CD14-positive monocyte (primary cell): ENCODE measurements around the gene SCN2B. TPM values are rescaled to one million over a fixed set of nuclear protein-coding genes. Genes with fewer than 3 reads are reported as not detected.

ENCODE experiments used
- DNase-seq, 3 donors: peaks; one replicate each; pipeline ENCODE4 v3.0.0-alpha.2; 2011 to 2022
- H2AFZ ChIP-seq: 2 replicates; pipeline ENCODE4 v1.6.0; 2012; ENCODE audit warnings: mild to moderate bottlenecking, low read depth, low read length, inconsistent platforms; ENCODE audit not compliant: insufficient read depth, poor library complexity, severe bottlenecking
- H3K27ac ChIP-seq, 2 donors: 1 replicate in 1 of 2; 2 replicates in 1 of 2; pipeline ENCODE4 v1.5.1; 2012 to 2013; ENCODE audit warnings: low read length in 2 of 2, control low read depth in 1 of 2, inconsistent platforms in 1 of 2, low read depth in 1 of 2, mild to moderate bottlenecking in 1 of 2
- H3K27me3 ChIP-seq, 2 donors: one replicate each; pipeline versions ENCODE4 v1.6.0 to v1.6.1; 2011 to 2013; ENCODE audit warnings: low read length in 2 of 2; ENCODE audit not compliant: control insufficient read depth in 2 of 2, insufficient read depth in 2 of 2
- H3K36me3 ChIP-seq, 2 donors: replicated peaks in 1 of 2; 1 replicate in 1 of 2; 2 replicates in 1 of 2; pipeline versions ENCODE4 v1.5.1 to v1.6.1; 2012 to 2013; ENCODE audit warnings: low read length in 2 of 2, control low read depth in 1 of 2, inconsistent platforms in 1 of 2, mild to moderate bottlenecking in 1 of 2; ENCODE audit not compliant: insufficient read depth in 2 of 2, control insufficient read depth in 1 of 2
- H3K4me1 ChIP-seq, 2 donors: 1 replicate in 1 of 2; 2 replicates in 1 of 2; pipeline versions ENCODE4 v1.5.1 to v1.6.1; 2012 to 2013; ENCODE audit warnings: low read length in 2 of 2, control low read depth in 1 of 2, inconsistent platforms in 1 of 2, mild to moderate bottlenecking in 1 of 2, moderate library complexity in 1 of 2; ENCODE audit not compliant: insufficient read depth in 2 of 2, control insufficient read depth in 1 of 2
- H3K4me2 ChIP-seq: replicated peaks from 2 replicates; pipeline ENCODE3; 2012; ENCODE audit warnings: low read length, moderate library complexity, mild to moderate bottlenecking; ENCODE audit not compliant: poor library complexity, severe bottlenecking; ENCODE audit errors: extremely low read depth
- H3K4me3 ChIP-seq, 3 experiments: fragments of 200-600 bp in 1 of 3; sonication (generic) in 1 of 3; replicated peaks in 1 of 3; 1 replicate in 2 of 3; 2 replicates in 1 of 3; pipeline ENCODE4 v1.5.1; 2011 to 2013; ENCODE audit warnings: low read length in 3 of 3, mild to moderate bottlenecking in 3 of 3, control low read depth in 2 of 3, low read depth in 2 of 3, inconsistent platforms in 1 of 3, moderate library complexity in 1 of 3
- H3K79me2 ChIP-seq: 2 replicates; pipeline ENCODE4 v1.6.0; 2012; ENCODE audit warnings: mild to moderate bottlenecking, control low read depth, inconsistent platforms, low read length, moderate library complexity; ENCODE audit not compliant: insufficient read depth
- H3K9ac ChIP-seq: 2 replicates; pipeline ENCODE4 v1.6.0; 2017; ENCODE audit warnings: low read length, mild to moderate bottlenecking; ENCODE audit not compliant: insufficient read depth, poor library complexity, severe bottlenecking
- H3K9me3 ChIP-seq, 2 donors: replicated peaks in 1 of 2; 1 replicate in 1 of 2; 2 replicates in 1 of 2; pipeline versions ENCODE4 v1.5.1 to v1.6.1; 2012 to 2013; ENCODE audit warnings: low read length in 2 of 2, control low read depth in 1 of 2; ENCODE audit not compliant: control insufficient read depth in 1 of 2, insufficient read depth in 1 of 2
- H4K20me1 ChIP-seq: 2 replicates; pipeline ENCODE4 v1.6.0; 2012; ENCODE audit warnings: mild to moderate bottlenecking, low read length, control low read depth, moderate library complexity; ENCODE audit not compliant: insufficient read depth
- H3K27ac Mint-ChIP-seq, 7 donors: one replicate each; pipeline ENCODE4 v1.8.0; 2020; ENCODE audit warnings: mild to moderate bottlenecking in 7 of 7, mixed read lengths in 7 of 7, moderate library complexity in 6 of 7, inconsistent platforms in 2 of 7
- H3K27me3 Mint-ChIP-seq, 3 donors: one replicate each; pipeline ENCODE4 v1.8.0; 2021 to 2022; ENCODE audit warnings: low read depth in 3 of 3, mild to moderate bottlenecking in 3 of 3, mixed read lengths in 3 of 3, moderate library complexity in 3 of 3, inconsistent platforms in 1 of 3
- H3K36me3 Mint-ChIP-seq, 2 donors: one replicate each; pipeline ENCODE4 v1.8.0; 2020; ENCODE audit warnings: mixed read lengths in 2 of 2, inconsistent platforms in 1 of 2, mild to moderate bottlenecking in 1 of 2
- H3K4me1 Mint-ChIP-seq: one replicate; pipeline ENCODE4 v1.8.0; 2020; ENCODE audit warnings: mild to moderate bottlenecking, mixed read lengths
- H3K4me3 Mint-ChIP-seq, 2 donors: one replicate each; pipeline ENCODE4 v1.8.0; 2020; ENCODE audit warnings: mild to moderate bottlenecking in 2 of 2, mixed read lengths in 2 of 2, moderate library complexity in 1 of 2
- H3K9me3 Mint-ChIP-seq, 7 donors: one replicate each; pipeline ENCODE4 v1.8.0; 2020 to 2022; ENCODE audit warnings: mixed read lengths in 7 of 7, mild to moderate bottlenecking in 6 of 7, moderate library complexity in 6 of 7, inconsistent platforms in 2 of 7
- CTCF ChIP-seq: fragments of 200-600 bp; IDR thresholded peaks from one replicate; pipeline ENCODE4 v1.8.0; 2022; ENCODE audit warnings: antibody characterized with exemption, mild to moderate bottlenecking
- WGBS: methylation state at CpG from one replicate; pipeline ENCODE4 v1.1.5; 2013; ENCODE audit warnings: missing lambda C conversion rate; ENCODE audit not compliant: insufficient coverage; 5-methylcytosine and 5-hydroxymethylcytosine counted together
- intact Hi-C, 2 donors: fragments of 100-400 bp; cut with micrococcal nuclease; formaldehyde crosslinking; loops; one replicate each; pipeline versions ENCODE4 v1.15.0 to v1.15.1; 2023
- polyA plus RNA-seq, 3 donors: library from polyadenylated mRNA; depleted of rRNA in 1 of 3; unstranded in 2 of 3; stranded (reverse) in 1 of 3; fragments of 300-500 nt in 2 of 3; fragments of >200 nt in 1 of 3; fragmentation: Illumina TruSeq in 2 of 3; gene quantifications; 1 replicate in 2 of 3; 2 replicates in 1 of 3; pipeline ENCODE4 v1.2.3, GENCODE V29; 2012 to 2021

The SCN2B gene
- polyA plus RNA-seq, 3 donors = 0.01 TPM; not detected in 2

- H3K27ac Mint-ChIP-seq = peak overlapping the region; percentile 88 to 95 (median 95)
- peak overlapping the region in 1 of 2 donors; percentile 83 for H3K4me3 Mint-ChIP-seq
- Histone ChIP-seq H3K9me3 (no peaks in the 10 kb centered on the region), H2AFZ (no peak overlapping the region), H3K27ac (peak overlapping the region; percentile 48 to 82), H4K20me1 (peaks cover 3% of the 10 kb centered on the region), H3K27me3 (no peaks in the 10 kb centered on the region), H3K79me2 (peaks cover 91% of the 10 kb centered on the region), H3K4me1 (peaks cover 90 to 97% of the 10 kb centered on the region in 2 donors), H3K4me2 (peak overlapping the region; percentile 78), H3K4me3 (peak overlapping the region in 2 of 3 experiments; percentile 39 to 82), H3K36me3 (peaks cover 33 to 44% of the 10 kb centered on the region in 2 donors), H3K9ac (peak overlapping the region; percentile 33)
- H3K27me3 Mint-ChIP-seq = peaks cover 0 to 3% (median 1%) of the 10 kb centered on the region in 3 donors
- peaks cover 0 to 2% (median 0%) of the 10 kb centered on the region in 7 donors for H3K9me3 Mint-ChIP-seq
- TF ChIP-seq CTCF = no peak
- WGBS = 0% methylated on average over 4 of the region's 6 CpGs
- DNase-seq = peak; percentile 82 to 97 (median 95)
- H3K4me1 Mint-ChIP-seq = peaks cover 93% of the 10 kb centered on the region
- H3K36me3 Mint-ChIP-seq = peaks cover 63 to 80% of the 10 kb centered on the region in 2 donors
- intact Hi-C loops = loop anchor here (2.0 to 10.0 kb wide), 4 partner anchors 14 to 70 kb away; partner anchors contain the start of genes MPZL2 (in 1 of the 2) and MPZL3 (in 1 of the 2)
Measured at GRCh38 chr11:118214210-118214914, 37.9 kb upstream of the SCN2B start.

- DNase-seq = no peak
- H3K9ac ChIP-seq = no peak overlapping the region
Measured at GRCh38 chr11:118213781-118214180, 37.3 kb upstream of the SCN2B start.

More at GRCh38 chr11:118213781-118214180, 37.3 kb upstream of the SCN2B start:
- TF ChIP-seq CTCF = no peak
- peaks cover 86% of the 10 kb centered on the region for H3K79me2 ChIP-seq
- Mint-ChIP-seq H3K27me3 (peaks cover 0 to 3% (median 1%) of the 10 kb centered on the region in 3 donors), H3K36me3 (peaks cover 63 to 80% of the 10 kb centered on the region in 2 donors), H3K27ac (peak overlapping the region; percentile 88 to 95 (median 95)), H3K4me1 (peaks cover 93% of the 10 kb centered on the region), H3K4me3 (peak overlapping the region in 1 of 2 donors; percentile 79), H3K9me3 (peaks cover 0 to 2% (median 0%) of the 10 kb centered on the region in 7 donors)
- H3K36me3 ChIP-seq = peaks cover 39 to 44% of the 10 kb centered on the region in 2 donors
- no peak overlapping the region for H2AFZ ChIP-seq
- peak overlapping the region; percentile 78 for H3K4me2 ChIP-seq
- H3K27me3 ChIP-seq = no peaks in the 10 kb centered on the region
- H3K4me1 ChIP-seq = peaks cover 90 to 97% of the 10 kb centered on the region in 2 donors
- peak overlapping the region in 2 of 3 experiments; percentile 23 to 82 for H3K4me3 ChIP-seq
- no CpG with 5 or more reads among the region's 2 CpGs for WGBS
- H3K27ac ChIP-seq = peak overlapping the region; percentile 48 to 82
- intact Hi-C loops = loop anchor here (2.0 to 10.0 kb wide), 4 partner anchors 15 to 69 kb away; partner anchors contain the start of genes MPZL2 (in 1 of the 2) and MPZL3 (in 1 of the 2)
- no peaks in the 10 kb centered on the region for H3K9me3 ChIP-seq
- H4K20me1 ChIP-seq = peaks cover 2% of the 10 kb centered on the region
